Measurements from ENCODE around the gene SNTG2. TPM values are rescaled to one million over a fixed set of nuclear protein-coding genes. Genes with fewer than 3 reads are reported as not detected.

SNTG2 gene
- total and polyA plus RNA-seq, 2 donors (not counting 1 experiment from before 2014, with no cell fraction given): 0.06 TPM; not detected in 1

DNA sequence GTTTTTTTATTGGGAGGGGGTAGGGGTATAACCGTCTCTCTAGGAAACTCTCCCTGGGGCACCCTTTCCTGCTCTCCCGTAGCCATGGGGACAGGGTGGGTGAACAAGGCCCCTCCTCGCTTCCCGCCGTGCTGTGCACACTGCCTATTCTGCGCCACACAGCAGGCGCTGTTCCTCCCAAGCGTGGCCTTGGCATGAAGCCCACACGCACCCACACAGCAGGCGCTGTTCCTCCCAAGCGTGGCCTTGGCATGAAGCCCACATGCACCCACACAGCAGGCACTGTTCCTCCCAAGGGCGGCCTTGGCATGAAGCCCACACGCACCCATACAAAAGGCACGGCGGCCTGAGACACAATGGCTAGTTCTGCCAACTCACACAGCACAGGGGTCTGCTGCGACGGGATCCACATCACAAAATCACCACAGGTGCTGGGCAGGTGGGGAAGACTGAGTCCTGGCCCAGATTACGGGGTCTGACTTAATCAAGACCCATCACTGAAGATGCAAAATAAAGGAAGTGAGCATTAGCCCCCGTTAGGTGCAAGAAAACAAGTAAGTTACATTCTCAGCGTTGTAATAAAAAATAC is 416.0 kb downstream of the SNTG2 start:
- TF ChIP-seq EZH2 (IDR thresholded peaks at IDR 0.05; ENCODE audit: low read length, missing control alignments): no peak
- TF ChIP-seq, protein P1, sequence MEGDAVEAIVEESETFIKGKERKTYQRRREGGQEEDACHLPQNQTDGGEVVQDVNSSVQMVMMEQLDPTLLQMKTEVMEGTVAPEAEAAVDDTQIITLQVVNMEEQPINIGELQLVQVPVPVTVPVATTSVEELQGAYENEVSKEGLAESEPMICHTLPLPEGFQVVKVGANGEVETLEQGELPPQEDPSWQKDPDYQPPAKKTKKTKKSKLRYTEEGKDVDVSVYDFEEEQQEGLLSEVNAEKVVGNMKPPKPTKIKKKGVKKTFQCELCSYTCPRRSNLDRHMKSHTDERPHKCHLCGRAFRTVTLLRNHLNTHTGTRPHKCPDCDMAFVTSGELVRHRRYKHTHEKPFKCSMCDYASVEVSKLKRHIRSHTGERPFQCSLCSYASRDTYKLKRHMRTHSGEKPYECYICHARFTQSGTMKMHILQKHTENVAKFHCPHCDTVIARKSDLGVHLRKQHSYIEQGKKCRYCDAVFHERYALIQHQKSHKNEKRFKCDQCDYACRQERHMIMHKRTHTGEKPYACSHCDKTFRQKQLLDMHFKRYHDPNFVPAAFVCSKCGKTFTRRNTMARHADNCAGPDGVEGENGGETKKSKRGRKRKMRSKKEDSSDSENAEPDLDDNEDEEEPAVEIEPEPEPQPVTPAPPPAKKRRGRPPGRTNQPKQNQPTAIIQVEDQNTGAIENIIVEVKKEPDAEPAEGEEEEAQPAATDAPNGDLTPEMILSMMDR (conservative IDR thresholded peaks at IDR 0.05 in 1 of 2, IDR thresholded peaks at IDR 0.05 in 1 of 2; ENCODE audit: low read depth in 1 of 2, low read length in 2 of 2): no peak
- H3K27ac ChIP-seq (ENCODE audit: insufficient read depth, low read length): no peak overlapping the region
- no peaks in the 10 kb centered on the region for H4K20me1 ChIP-seq (ENCODE audit: control insufficient read depth, extremely low read depth, insufficient read depth, low read length)
- H3K27me3 ChIP-seq (ENCODE audit: control insufficient read depth, insufficient read depth, low read length): no peaks in the 10 kb centered on the region
- no peaks in the 10 kb centered on the region for H3K36me3 ChIP-seq (ENCODE audit: control insufficient read depth, insufficient read depth, low read length)
- no peaks in the 10 kb centered on the region for H3K79me2 ChIP-seq (ENCODE audit: control insufficient read depth, insufficient read depth, low read length)
- no peak overlapping the region for H3K4me2 ChIP-seq (ENCODE audit: extremely low read depth, insufficient read depth, low read length)
- no peak overlapping the region for H3K9ac ChIP-seq (ENCODE audit: insufficient read depth, low read length)
- no peaks in the 10 kb centered on the region for H3K9me3 ChIP-seq (ENCODE audit: control insufficient read depth, insufficient read depth, low read depth, low read length)
- no peak overlapping the region for H3K4me3 ChIP-seq (replicated peaks in 1 of 4; ENCODE audit: control extremely low read depth in 1 of 4, insufficient read depth in 1 of 4, low read depth in 3 of 4, low read length in 4 of 4)
- no peak for DNase-seq (ENCODE audit: low read depth in 2 of 2)
- no peak overlapping the region for H2AFZ ChIP-seq (ENCODE audit: low read length)
- no peaks in the 10 kb centered on the region for H3K4me1 ChIP-seq (ENCODE audit: control insufficient read depth, extremely low read depth, insufficient read depth, low read length)

DNA sequence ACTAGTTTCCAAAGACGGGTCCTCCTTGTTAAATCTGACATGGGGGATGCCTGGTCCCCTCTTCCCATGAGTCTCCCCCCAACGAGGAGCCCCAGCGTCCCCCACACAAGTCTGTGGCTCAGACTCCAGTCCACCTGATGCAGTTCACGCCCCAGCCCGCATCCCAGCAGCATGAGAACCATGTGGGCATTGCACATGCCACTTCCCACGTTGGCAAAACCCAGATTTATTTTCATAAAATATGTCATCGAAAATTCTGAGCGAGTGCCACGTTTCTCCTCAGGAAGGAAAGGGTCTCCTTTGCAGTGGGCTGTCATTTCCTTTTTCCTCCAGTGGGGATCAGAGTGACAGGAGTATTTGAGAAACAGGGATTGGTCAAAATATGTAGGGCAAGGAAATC is 417.0 kb downstream of the SNTG2 start:
- no peak for DNase-seq (ENCODE audit: low read depth in 2 of 2)

DNA sequence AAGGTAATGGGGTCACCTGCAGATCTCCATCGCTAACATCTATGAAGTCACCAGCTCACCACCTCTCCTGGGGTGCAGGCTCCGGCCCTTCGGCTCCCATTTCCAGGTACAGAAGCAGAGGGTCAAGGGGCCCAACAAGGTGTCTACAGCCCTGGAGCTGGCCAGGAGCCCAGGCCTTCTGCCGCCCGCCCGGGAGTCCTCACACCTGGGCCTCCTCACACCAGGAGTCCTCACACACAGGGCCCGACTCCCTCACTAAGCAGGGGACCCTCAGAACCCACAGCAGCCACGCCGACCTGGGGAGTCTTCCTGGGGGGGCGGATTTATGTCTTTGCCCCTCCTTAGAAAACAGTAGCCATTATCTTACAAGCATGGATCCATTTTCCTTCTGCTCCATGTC is 419.3 kb downstream of the SNTG2 start:
- Histone ChIP-seq H3K27me3 (ENCODE audit: control insufficient read depth, insufficient read depth, low read length) (no peaks in the 10 kb centered on the region), H3K9ac (ENCODE audit: insufficient read depth, low read length) (no peak overlapping the region), H4K20me1 (ENCODE audit: control insufficient read depth, extremely low read depth, insufficient read depth, low read length) (no peaks in the 10 kb centered on the region), H3K4me1 (ENCODE audit: control insufficient read depth, extremely low read depth, insufficient read depth, low read length) (no peaks in the 10 kb centered on the region), H3K4me2 (ENCODE audit: extremely low read depth, insufficient read depth, low read length) (no peak overlapping the region), H3K4me3 (replicated peaks in 1 of 4; ENCODE audit: control extremely low read depth in 1 of 4, insufficient read depth in 1 of 4, low read depth in 3 of 4, low read length in 4 of 4) (no peak overlapping the region), H3K27ac (ENCODE audit: insufficient read depth, low read length) (no peak overlapping the region), H3K79me2 (ENCODE audit: control insufficient read depth, insufficient read depth, low read length) (no peaks in the 10 kb centered on the region), H2AFZ (ENCODE audit: low read length) (no peak overlapping the region), H3K36me3 (ENCODE audit: control insufficient read depth, insufficient read depth, low read length) (no peaks in the 10 kb centered on the region), H3K9me3 (ENCODE audit: control insufficient read depth, insufficient read depth, low read depth, low read length) (no peaks in the 10 kb centered on the region)
- no peak for TF ChIP-seq EZH2 (IDR thresholded peaks at IDR 0.05; ENCODE audit: low read length, missing control alignments)
- TF ChIP-seq, protein P1 (conservative IDR thresholded peaks at IDR 0.05 in 1 of 2, IDR thresholded peaks at IDR 0.05 in 1 of 2; ENCODE audit: low read depth in 1 of 2, low read length in 2 of 2): no peak
- DNase-seq (ENCODE audit: low read depth in 2 of 2): no peak

More for the DNA sequence above, 417.0 kb downstream of the SNTG2 start:
- TF ChIP-seq, protein P1 (conservative IDR thresholded peaks at IDR 0.05 in 1 of 2, IDR thresholded peaks at IDR 0.05 in 1 of 2; ENCODE audit: low read depth in 1 of 2, low read length in 2 of 2): no peak
- no peak for TF ChIP-seq EZH2 (IDR thresholded peaks at IDR 0.05; ENCODE audit: low read length, missing control alignments)
- Histone ChIP-seq H3K9me3 (ENCODE audit: control insufficient read depth, insufficient read depth, low read depth, low read length) (no peaks in the 10 kb centered on the region), H3K27ac (ENCODE audit: insufficient read depth, low read length) (no peak overlapping the region), H3K79me2 (ENCODE audit: control insufficient read depth, insufficient read depth, low read length) (no peaks in the 10 kb centered on the region), H3K4me1 (ENCODE audit: control insufficient read depth, extremely low read depth, insufficient read depth, low read length) (no peaks in the 10 kb centered on the region), H3K36me3 (ENCODE audit: control insufficient read depth, insufficient read depth, low read length) (no peaks in the 10 kb centered on the region), H4K20me1 (ENCODE audit: control insufficient read depth, extremely low read depth, insufficient read depth, low read length) (no peaks in the 10 kb centered on the region), H3K27me3 (ENCODE audit: control insufficient read depth, insufficient read depth, low read length) (no peaks in the 10 kb centered on the region), H3K9ac (ENCODE audit: insufficient read depth, low read length) (no peak overlapping the region), H3K4me3 (replicated peaks in 1 of 4; ENCODE audit: control extremely low read depth in 1 of 4, insufficient read depth in 1 of 4, low read depth in 3 of 4, low read length in 4 of 4) (no peak overlapping the region), H2AFZ (ENCODE audit: low read length) (no peak overlapping the region), H3K4me2 (ENCODE audit: extremely low read depth, insufficient read depth, low read length) (no peak overlapping the region)
